ENCODE measurements around the gene CNTN2.

The CNTN2 gene

DNA sequence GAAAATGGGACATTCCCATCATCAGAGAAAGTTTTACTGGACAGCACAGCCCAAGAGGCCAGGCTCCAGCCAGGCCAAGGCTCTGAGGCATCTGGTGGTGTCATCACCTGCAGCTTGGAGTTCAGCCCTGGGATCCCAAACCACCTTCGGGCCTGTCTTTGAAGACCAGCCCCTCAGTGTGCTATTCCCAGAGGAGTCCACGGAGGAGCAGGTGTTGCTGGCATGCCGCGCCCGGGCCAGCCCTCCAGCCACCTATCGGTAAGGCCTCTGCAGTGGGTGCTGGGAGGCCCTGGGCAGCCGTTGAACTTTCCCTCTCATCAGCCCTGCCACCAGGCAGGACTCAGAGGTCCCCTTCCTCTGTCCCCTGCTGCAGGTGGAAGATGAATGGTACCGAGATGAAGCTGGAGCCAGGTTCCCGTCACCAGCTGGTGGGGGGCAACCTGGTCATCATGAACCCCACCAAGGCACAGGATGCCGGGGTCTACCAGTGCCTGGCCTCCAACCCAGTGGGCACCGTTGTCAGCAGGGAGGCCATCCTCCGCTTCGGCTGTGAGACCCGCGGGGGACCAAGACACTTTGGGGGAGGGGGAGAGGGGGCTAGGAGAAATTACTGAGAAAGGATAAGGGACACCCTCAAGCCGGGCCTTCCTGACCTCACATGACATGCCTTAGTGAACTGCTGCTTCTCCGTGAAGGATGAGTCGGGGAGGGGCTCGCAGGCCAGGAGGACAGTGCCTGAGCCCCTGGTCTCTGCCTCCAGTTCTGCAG is 15.0 kb downstream of the CNTN2 start:
- DNase-seq, result no peak

DNA sequence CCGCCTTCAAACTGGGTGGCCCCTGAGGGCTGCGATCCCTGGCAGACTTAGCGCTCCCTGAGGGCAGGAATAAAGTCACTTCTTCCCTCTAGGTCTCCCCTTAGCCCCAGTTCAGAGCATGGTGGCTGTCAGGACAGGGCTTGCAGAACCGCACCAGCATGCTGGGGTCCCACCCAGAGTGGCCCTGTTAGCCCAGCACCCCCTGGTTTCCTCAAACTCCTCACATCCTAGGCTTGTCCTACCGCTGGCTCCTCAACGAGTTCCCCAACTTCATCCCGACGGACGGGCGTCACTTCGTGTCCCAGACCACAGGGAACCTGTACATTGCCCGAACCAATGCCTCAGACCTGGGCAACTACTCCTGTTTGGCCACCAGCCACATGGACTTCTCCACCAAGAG is 15.8 kb downstream of the CNTN2 start:
- DNase-seq, result no peak

DNA sequence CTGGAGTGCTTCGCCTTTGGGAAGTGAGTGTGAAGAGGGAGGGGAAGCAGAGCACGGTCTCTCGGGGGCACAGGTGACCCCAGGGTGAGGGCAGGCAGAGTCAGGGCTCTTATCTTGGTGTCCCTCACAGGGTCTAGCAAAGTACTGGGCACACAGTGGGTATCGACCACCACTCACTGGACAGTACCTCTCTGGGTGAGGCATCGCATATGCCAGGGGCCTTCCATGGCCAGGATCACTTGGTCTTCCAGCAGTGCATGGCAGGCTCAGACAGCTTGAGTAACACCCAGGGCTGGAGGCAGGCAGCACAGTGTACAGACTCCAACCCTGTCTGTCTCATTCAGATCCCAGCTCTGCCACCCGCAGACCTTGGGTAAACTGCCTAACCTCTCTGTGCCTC is 16.6 kb downstream of the CNTN2 start:
- DNase-seq, result no peak

DNA sequence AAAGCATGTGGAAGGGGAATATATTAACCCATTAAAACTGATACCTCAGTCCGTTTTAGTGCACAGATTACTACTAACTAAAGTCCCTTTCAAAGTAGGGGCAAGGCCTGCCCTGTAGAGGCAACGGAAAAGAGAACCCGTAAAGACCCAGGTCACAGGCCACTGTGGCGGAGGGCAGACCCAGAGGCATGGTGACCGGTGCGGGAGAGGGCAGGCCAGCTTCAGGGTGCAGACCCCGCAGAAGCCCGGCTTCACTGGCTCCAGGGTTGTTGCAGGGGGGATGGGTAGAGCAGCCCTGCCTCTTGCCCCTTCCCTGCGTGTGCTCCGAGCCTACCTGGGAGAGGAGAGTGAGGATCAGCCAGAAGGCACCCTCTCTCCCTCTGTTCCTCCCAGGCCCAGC is 17.7 kb downstream of the CNTN2 start:
- no peak for DNase-seq

DNA sequence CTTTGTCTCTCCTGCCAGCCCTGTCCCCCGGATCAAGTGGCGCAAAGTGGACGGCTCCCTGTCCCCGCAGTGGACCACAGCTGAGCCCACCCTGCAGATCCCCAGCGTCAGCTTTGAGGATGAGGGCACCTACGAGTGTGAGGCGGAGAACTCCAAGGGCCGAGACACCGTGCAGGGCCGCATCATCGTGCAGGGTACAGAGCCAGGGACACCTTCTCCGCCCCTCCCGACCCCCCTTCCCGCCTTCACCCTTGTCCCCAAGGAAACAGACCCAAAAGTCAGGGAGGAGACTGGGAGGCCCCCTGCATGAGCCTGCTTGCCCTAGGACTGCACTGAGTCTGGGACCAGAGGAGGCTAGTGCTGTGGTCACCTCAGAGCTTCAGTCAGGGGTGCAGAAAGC is 18.2 kb downstream of the CNTN2 start:
- DNase-seq, result no peak

DNA sequence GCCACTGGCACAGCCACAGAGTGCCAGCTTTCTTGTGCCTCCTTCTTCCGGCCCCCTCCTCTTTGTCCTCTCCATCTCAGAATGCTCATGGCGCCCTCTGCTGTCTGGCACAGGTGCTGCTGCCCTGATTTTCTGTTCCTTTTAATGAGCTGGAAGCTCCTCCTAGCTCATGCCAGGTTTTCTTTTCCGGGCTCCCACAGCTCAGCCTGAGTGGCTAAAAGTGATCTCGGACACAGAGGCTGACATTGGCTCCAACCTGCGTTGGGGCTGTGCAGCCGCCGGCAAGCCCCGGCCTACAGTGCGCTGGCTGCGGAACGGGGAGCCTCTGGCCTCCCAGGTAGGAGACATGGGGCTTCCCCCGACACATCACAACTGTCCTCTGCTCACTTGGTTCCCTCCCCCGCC is 18.7 kb downstream of the CNTN2 start:
- DNase-seq, result peak; percentile 85

DNA sequence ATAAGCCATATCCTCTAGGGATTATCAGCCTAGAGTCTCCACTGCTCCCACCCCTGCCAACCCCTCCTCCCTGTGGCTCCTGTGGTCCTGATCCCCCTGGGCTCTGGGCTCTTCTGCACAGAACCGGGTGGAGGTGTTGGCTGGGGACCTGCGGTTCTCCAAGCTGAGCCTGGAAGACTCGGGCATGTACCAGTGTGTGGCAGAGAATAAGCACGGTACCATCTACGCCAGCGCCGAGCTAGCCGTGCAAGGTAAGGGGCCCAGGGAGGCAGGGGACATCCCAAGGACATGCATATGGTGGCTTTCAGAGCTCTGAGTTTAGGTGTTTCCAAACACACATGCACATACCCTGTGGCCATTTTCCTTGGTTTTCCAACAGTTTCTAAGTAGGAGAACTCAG is 19.3 kb downstream of the CNTN2 start:
- no peak for DNase-seq

DNA sequence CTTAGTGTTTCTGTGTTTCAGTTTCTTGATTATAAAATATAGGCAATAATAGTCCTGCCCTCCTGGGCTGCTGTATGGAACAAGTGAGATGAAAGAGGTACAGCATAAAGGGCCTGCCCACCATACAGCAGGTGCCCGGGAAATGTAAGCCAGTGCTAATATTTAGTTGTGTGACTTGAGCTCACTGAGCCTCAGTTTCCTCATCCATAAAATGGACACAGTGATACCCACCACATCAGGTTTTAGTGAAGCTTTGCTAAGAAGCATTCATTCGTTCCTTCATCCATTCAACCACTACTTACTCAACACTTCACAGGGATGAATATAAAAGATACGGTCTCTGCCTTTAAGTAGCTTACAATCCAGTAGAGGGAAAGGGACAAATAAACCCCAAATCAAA is 19.9 kb downstream of the CNTN2 start:
- no peak for DNase-seq

DNA sequence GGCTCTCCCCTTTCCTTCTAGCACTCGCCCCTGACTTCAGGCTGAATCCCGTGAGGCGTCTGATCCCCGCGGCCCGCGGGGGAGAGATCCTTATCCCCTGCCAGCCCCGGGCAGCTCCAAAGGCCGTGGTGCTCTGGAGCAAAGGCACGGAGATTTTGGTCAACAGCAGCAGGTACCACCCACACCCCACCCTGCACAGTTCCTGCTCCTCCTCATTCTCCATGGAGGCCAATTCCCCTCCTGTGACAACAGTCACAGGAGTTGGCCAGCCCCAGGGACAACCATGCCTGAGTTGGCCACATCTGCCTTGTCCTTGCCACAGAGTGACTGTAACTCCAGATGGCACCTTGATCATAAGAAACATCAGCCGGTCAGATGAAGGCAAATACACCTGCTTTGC is 21.3 kb downstream of the CNTN2 start:
- DNase-seq, result no peak

DNA sequence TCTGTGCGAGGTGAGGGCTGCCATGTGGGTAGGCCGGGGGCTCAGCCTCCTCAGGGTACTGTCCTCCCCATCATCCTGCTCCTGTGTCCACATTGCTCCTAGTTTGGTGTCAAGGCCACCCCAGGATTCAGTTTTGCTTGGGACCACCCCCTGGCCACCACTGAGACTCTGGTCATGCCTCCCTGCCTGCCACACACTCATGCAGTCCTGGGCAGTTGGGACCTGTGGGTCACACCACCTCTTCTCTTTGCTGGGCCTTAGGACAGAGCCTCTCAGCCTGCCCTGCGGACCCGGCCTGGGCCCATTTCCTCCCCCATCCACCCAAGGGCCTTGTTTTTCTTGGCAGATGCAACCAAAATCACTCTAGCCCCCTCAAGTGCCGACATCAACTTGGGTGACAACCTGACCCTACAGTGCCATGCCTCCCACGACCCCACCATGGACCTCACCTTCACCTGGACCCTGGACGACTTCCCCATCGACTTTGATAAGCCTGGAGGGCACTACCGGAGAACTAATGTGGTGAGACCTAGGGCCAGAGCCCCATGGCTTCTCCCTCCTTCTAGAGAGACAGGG is 21.8 kb downstream of the CNTN2 start:
- DNase-seq, result no peak

DNA sequence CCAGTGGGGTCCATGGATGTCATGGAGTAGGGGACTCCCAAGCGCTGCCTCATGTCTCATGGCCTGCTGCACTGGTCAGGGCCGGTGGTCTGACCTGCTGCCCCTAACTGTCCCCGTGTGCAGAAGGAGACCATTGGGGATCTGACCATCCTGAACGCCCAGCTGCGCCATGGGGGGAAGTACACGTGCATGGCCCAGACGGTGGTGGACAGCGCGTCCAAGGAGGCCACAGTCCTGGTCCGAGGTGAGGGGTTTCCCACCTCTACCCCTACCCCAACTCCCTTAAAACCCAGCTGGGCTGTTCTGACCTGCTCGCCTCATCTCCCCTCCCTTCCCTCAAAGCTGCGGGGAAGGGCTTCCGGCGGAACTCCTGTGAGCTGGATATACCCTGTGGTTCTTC is 22.7 kb downstream of the CNTN2 start:
- no peak for DNase-seq

DNA sequence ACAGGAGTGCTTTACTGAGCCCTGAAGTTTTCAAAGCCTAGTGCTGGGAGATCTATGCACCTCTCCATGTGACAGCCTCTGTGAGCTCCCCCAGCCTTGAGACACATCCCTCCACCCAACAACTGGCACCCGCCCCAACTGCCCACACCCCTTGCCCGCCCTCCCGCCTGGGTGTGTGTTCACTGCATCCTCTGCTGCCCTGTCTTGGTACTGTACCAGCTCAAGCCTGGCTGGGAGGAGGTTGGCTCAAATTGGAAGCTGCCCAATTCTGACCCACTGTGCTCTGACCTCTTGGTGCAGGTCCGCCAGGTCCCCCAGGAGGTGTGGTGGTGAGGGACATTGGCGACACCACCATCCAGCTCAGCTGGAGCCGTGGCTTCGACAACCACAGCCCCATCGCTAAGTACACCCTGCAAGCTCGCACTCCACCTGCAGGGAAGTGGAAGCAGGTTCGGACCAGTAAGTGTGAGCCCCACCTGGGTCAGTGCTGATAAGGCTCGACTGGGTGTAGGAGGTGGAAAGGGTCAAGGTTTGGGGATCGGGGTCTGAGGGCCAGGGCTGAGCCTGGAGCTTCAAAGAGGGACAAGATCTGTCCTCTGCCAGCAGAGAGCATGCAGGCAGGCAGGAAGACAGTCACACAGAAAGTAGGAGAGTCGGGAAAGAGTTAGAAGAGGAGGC is 23.3 kb downstream of the CNTN2 start:
- no peak for DNase-seq

DNA sequence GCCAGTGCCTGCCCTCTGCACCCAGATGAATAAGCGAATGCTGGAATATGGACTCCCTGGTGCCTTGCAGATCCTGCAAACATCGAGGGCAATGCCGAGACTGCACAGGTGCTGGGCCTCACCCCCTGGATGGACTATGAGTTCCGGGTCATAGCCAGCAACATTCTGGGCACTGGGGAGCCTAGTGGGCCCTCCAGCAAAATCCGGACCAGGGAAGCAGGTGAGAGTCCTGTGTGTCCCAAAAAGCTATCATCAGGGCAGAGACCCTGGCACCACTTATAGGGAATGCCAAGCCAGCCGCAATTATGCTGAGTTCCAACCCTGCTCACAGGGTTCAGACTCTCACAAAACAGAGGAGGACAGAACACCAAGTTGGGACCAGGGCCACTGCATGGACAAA is 24.0 kb downstream of the CNTN2 start:
- DNase-seq, result no peak

DNA sequence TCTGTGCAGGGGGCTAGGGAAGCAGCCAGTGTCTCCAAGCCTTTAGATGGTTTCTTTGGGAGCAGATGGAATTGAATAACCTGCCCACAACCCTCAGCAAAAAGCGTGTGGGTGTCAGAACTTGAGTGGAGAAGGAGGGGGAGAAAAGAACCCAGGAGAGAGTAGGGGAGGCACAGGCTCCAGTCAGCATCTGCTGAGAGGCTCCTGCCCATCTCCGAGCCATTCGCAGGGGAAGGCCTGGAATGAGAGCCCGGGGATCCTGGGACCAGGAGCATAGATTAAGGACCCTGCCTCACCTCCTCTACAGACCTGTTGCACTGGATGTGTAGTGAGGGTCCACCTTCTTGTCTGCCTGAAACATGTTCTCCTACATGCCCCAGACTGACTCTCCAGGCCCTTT is 25.0 kb downstream of the CNTN2 start:
- no peak for DNase-seq

DNA sequence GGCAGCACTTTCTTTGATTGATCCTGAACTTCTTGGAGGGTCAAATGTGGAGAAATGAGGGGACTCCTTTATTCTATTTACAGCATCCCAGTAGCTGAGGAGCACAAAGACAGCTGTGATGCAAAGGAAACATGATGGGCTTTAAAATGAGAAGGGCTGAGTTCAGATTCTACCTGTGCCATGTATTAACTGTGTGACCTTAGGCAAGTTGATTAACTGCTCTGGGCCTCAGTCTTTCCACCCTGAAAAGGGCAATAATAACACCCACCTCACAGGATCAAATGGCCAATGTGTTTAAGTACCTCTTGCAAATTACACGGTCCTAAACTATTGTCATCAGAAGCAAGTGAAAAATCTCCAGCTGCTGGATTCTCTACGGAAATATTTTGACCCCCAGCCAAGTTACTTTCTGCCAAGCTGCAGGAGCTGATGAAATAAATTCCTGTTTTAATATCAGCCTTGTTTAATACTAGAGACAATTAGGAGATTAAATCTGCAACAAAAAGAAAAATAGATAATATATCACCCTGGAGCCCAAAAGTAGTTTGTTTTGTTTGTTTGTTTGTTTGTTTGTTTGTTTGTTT is 25.5 kb downstream of the CNTN2 start:
- no peak for DNase-seq

DNA sequence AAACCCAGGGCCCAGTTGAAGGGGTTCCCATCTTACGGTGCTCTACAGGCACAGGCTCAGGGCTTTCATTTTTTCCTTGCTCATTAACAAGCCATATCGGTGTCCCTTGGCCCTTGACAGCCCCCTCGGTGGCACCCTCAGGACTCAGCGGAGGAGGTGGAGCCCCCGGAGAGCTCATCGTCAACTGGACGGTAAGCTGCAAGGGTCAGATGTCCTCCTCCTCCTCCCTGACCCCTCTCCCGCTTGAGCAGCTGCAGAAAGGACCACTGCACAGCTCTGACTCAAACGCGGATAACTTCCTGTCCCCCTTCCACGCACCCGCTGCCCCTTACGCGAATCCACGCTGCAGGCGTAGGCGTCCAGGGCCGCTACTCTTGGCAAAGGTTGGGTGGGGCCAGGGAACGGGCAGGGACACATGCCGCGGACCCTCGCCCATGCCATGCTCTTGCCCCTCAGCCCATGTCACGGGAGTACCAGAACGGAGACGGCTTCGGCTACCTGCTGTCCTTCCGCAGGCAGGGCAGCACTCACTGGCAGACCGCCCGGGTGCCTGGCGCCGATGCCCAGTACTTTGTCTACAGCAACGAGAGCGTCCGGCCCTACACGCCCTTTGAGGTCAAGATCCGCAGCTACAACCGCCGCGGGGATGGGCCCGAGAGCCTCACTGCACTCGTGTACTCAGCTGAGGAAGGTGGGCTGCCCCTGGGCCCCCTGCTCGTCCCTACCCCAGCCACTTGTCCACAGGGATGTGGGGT is 26.5 kb downstream of the CNTN2 start:
- DNase-seq, result no peak

DNA sequence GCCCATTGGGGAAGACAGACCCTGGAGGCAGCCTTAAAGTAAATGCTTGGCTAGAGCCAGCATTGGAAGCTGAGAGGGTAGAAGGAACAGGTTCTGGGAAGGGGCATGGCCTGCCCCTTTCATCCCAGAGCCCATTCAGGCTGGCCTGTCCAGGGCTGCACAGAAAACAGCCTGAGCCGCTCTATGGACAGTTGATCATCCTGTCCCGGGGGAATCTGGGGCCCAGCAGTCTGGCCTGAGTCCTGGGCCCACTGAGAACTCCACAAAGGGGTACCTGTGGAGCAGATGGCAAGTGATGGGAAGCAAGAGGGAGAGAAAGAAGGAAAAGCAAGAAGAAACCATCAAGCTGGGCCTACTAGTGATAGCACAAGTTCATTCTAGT is 28.0 kb downstream of the CNTN2 start:
- DNase-seq, result no peak

DNA sequence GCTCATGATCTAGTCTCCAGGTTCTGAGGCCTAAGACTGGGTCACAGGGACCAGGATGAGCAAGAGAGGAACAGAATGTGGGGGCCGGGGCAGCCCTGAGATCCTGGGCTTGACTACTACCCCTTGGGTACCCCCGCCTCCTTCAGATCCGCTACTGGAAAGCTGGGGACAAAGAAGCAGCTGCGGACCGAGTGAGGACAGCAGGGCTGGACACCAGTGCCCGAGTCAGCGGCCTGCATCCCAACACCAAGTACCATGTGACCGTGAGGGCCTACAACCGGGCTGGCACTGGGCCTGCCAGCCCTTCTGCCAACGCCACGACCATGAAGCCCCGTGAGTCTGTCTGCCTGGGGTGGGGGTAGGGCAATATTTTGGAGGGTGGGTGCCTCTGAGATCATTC is 28.8 kb downstream of the CNTN2 start:
- DNase-seq, result no peak

DNA sequence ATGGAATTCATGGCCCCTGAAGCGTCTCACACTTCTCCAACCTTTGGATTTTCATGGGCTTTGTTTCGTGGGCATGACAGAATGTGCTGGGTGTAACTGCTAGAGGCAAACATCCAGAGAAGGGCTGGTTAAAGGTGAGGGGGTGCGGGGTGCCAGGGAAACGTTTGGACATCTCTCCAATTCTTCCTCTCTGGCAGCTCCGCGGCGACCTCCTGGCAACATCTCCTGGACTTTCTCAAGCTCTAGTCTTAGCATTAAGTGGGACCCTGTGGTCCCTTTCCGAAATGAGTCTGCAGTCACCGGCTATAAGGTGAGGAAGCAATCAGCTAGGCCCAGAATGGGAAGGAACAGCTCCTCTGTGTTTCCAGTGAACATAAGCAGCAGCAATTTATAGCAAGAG is 29.3 kb downstream of the CNTN2 start:
- no peak for DNase-seq

DNA sequence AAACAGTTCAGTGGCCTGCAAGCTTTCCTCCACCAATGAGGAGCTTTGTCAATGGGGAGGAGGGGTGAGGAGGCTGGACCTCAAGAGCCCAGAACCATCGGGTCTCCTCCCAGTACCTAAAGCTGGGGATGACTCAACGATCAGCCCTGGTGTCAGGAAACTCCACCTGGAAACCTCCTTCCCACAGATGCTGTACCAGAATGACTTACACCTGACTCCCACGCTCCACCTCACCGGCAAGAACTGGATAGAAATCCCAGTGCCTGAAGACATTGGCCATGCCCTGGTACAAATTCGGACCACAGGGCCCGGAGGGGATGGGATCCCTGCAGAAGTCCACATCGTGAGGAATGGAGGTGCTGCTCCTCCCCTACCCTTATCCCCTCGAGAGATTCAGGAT is 29.9 kb downstream of the CNTN2 start:
- no peak for DNase-seq

DNA sequence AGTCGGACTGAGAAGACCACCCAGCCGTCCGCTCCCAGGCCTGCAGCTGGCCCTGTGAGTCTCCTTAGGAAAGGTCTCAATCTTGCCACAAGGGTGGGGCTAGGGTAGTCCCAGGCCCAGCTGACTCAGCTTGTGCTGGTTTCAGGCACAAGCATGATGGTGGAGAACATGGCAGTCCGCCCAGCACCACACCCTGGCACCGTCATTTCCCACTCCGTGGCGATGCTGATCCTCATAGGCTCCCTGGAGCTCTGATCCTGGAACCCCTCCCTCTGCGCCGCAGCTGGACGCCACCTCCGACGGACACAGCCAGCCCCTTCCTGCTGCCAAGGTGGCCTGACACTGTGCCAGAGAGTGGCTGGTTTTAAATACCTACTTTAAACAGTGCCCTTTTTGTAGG is 30.5 kb downstream of the CNTN2 start:
- no peak for DNase-seq

DNA sequence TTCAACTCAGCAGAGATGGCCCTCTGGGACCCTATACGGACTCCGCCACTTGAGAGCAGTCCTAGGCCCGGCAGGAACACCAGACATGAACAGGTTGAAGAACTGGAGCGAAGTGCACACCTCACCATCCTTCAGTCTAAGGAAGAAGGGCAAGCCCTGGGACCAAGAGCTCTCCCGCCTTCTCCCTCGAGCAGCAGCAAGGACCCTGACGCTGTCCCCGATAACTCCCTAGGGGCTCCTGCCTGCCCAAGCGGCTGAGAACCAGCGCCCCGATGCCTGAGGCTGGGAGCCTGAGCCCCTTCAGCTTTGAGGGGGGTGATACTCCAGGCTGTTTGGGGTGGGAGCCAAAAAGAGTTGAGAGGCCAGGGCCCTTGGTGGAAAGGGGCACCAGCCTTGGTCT is 31.1 kb downstream of the CNTN2 start:
- no peak for DNase-seq

DNA sequence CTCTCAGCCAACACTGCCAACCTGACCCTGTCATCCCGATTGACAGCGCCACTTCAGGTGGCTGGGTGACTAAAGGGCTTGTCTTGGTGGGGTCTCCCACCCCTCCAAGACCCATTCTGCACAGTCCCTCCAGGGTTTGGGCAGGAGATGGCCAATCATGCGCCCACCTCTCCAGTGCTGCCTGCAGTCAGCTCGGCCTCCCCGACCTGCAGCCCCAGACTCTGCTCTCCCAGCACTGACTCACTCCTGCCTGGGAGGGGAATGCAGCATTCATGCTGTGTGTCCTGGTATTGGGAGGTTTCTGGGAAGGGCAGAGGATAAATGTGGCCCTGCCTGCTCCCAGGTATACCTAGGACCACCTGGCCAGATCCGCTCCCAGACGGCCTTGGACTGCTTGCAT is 31.5 kb downstream of the CNTN2 start:
- DNase-seq, result no peak
